ENCODE data around the gene DNAJC7.

Gene DNAJC7

DNA sequence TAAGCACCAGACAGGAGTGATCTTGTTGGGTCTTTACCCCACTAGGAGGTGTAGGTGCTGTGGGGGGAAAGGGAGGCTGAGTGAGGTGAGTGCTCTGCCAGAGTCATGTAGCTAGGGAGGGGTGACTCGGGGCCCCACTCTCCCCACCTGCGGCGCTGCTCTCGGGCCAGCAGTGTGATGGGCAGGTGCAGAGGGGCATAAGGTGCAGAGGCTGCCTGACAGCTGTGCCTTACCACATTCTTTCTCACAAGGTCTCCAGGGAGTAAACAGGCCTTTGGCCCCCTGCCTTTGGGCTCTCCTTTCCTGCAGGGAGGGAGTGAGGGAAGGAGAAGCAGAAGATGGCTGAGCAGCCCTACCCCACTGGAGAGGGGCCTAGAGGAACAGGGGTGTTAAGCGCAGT, 55.1 kb downstream of the DNAJC7 start:
- Histone ChIP-seq H3K36me3 (ENCODE audit: insufficient read depth, low read length) (no peaks in the 10 kb centered on the region), H3K9ac (ENCODE audit: low read length) (no peak overlapping the region), H3K4me3 (ENCODE audit: low read depth in 1 of 2, low read length in 2 of 2) (no peak overlapping the region), H3K27ac (ENCODE audit: low read depth, low read length) (no peak overlapping the region), H3K4me1 (ENCODE audit: insufficient read depth, low read length) (peaks cover 18% of the 10 kb centered on the region), H3K9me3 (ENCODE audit: low read length) (no peaks in the 10 kb centered on the region), H3K27me3 (ENCODE audit: control insufficient read depth in 1 of 2, insufficient read depth in 2 of 2, low read length in 2 of 2) (no peaks in the 10 kb centered on the region)

GRCh38 chr17:41959336-41960095, 57.7 kb downstream of the DNAJC7 start:
- H3K4me1 ChIP-seq (ENCODE audit: insufficient read depth, low read length) = peaks cover 7% of the 10 kb centered on the region
- no peaks in the 10 kb centered on the region for H3K36me3 ChIP-seq (ENCODE audit: insufficient read depth, low read length)
- no peaks in the 10 kb centered on the region for H3K9me3 ChIP-seq (ENCODE audit: low read length)
- H3K27me3 ChIP-seq (ENCODE audit: control insufficient read depth in 1 of 2, insufficient read depth in 2 of 2, low read length in 2 of 2) = no peaks in the 10 kb centered on the region
- H3K4me3 ChIP-seq (ENCODE audit: low read depth in 1 of 2, low read length in 2 of 2) = no peak overlapping the region
- no peak overlapping the region for H3K27ac ChIP-seq (ENCODE audit: low read depth, low read length)
- no peak overlapping the region for H3K9ac ChIP-seq (ENCODE audit: low read length)

DNA sequence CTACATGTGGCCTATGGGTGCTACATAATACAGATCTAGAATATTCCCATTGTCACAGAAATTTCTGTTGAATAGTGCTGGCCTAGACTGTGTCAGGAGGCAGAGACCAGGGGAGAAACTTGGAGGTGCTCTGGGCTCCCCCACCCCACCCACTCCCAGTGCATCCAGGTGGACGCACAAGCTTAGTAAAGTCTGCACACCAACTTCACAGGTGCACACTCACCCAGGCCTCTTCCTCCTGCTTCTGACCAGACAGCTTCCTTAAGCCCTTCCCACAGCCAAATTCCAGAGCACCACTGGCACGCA, 58.3 kb downstream of the DNAJC7 start:
- Histone ChIP-seq H3K27ac (ENCODE audit: low read depth, low read length) (no peak overlapping the region), H3K36me3 (ENCODE audit: insufficient read depth, low read length) (no peaks in the 10 kb centered on the region), H3K9me3 (ENCODE audit: low read length) (no peaks in the 10 kb centered on the region), H3K4me3 (ENCODE audit: low read depth in 1 of 2, low read length in 2 of 2) (no peak overlapping the region), H3K4me1 (ENCODE audit: insufficient read depth, low read length) (peaks cover 7% of the 10 kb centered on the region), H3K9ac (ENCODE audit: low read length) (no peak overlapping the region), H3K27me3 (ENCODE audit: control insufficient read depth in 1 of 2, insufficient read depth in 2 of 2, low read length in 2 of 2) (no peaks in the 10 kb centered on the region)

DNA sequence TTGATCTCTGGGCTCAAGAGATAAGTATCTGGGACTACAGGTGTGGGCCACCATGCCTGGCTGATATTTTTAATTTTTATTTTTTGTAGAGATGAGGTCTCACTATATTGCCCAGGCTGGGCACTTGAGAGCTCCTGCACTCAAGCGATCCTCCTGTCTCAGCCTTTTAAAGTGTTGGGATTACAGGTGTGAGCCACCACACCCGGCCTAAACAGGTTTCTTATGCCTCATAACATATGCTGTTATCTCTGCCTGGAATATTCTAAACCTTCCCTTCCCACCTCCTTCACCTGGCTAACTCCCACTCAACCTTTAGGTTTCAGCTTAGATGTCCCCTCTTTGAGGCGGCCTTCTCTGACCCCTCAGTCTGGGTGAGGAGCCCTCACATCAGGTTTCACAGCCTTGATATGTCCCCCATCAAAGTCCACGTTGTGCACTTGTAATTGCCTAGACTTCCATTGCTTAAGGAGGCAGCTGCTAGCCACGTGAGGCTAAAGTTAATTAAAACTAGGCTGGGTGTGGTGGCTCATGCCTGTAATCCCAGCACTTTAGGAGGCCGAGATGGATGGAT, 59.3 kb downstream of the DNAJC7 start:
- Histone ChIP-seq H3K27ac (ENCODE audit: low read depth, low read length) (no peak overlapping the region), H3K4me1 (ENCODE audit: insufficient read depth, low read length) (peaks cover 5% of the 10 kb centered on the region), H3K9ac (ENCODE audit: low read length) (no peak overlapping the region)

GRCh38 chr17:41957031-41957868, 60.0 kb downstream of the DNAJC7 start:
- Histone ChIP-seq H3K9ac (ENCODE audit: low read length) (no peak overlapping the region), H3K4me1 (ENCODE audit: insufficient read depth, low read length) (no peaks in the 10 kb centered on the region), H3K27ac (ENCODE audit: low read depth, low read length) (no peak overlapping the region), H3K36me3 (ENCODE audit: insufficient read depth, low read length) (no peaks in the 10 kb centered on the region), H3K9me3 (ENCODE audit: low read length) (no peaks in the 10 kb centered on the region), H3K4me3 (ENCODE audit: low read depth in 1 of 2, low read length in 2 of 2) (no peak overlapping the region), H3K27me3 (ENCODE audit: control insufficient read depth in 1 of 2, insufficient read depth in 2 of 2, low read length in 2 of 2) (no peaks in the 10 kb centered on the region)

More for the DNA sequence above, 59.3 kb downstream of the DNAJC7 start:
- Histone ChIP-seq H3K4me3 (ENCODE audit: low read depth in 1 of 2, low read length in 2 of 2) (no peak overlapping the region), H3K9me3 (ENCODE audit: low read length) (no peaks in the 10 kb centered on the region), H3K27me3 (ENCODE audit: control insufficient read depth in 1 of 2, insufficient read depth in 2 of 2, low read length in 2 of 2) (no peaks in the 10 kb centered on the region), H3K36me3 (ENCODE audit: insufficient read depth, low read length) (no peaks in the 10 kb centered on the region)

DNA sequence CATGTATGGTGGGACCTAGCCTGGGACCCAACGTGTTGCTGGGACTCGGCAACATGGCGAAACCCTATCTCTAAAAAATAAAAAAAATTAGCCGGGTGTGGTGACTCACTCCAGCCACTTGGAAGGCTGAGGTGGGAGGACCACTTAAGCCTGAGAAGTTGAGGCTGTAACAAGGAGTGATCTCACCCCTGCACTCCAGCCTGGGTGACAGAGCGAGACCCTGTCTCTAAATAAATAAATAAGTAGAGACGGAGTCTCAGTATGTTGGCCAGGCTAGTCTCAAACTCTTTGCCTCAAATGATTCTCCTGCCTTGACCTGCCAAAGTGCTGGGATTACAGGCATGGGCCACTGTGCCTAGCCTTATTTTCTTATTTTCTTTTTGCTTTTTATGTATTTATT, 60.7 kb downstream of the DNAJC7 start:
- H3K27ac ChIP-seq (ENCODE audit: low read depth, low read length) = no peak overlapping the region
- H3K4me1 ChIP-seq (ENCODE audit: insufficient read depth, low read length) = no peaks in the 10 kb centered on the region
- no peaks in the 10 kb centered on the region for H3K27me3 ChIP-seq (ENCODE audit: control insufficient read depth in 1 of 2, insufficient read depth in 2 of 2, low read length in 2 of 2)
- no peak overlapping the region for H3K4me3 ChIP-seq (ENCODE audit: low read depth in 1 of 2, low read length in 2 of 2)
- H3K9me3 ChIP-seq (ENCODE audit: low read length) = no peaks in the 10 kb centered on the region
- H3K9ac ChIP-seq (ENCODE audit: low read length) = no peak overlapping the region
- H3K36me3 ChIP-seq (ENCODE audit: insufficient read depth, low read length) = no peaks in the 10 kb centered on the region

DNA sequence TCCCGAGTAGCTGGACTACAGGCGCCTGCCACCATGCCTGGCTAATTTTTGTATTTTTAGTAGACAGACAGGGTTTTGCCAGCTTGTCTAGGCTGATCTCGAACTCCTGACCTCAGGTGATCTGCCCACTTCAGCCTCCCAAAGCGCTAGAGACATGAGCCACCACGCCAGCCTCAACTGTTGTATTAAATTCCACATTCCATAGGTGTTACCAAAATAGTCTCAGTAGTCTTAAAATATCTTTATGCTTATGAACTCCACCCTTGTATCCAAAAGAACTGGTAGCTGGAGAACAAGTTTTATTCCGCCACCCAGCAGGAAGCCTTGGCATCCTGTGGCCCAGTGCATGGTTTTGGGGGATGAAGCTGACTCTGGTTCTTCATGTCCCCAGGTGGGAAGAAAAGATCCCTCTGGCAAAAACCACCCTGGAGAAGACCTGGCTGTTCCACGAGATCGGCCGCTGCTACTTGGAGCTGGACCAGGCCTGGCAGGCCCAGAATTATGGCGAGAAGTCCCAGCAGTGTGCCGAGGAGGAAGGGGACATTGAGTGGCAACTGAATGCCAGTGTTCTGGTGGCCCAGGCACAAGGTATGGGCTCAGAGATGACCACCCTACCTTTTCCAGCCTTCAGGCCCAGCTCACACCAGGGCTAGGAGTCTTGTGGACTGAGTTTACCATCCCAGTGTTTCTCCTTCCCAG, 68.3 kb downstream of the DNAJC7 start:
- Histone ChIP-seq H3K27me3 (ENCODE audit: control insufficient read depth in 1 of 2, insufficient read depth in 2 of 2, low read length in 2 of 2) (no peaks in the 10 kb centered on the region), H3K4me3 (ENCODE audit: low read depth in 1 of 2, low read length in 2 of 2) (no peak overlapping the region), H3K27ac (ENCODE audit: low read depth, low read length) (no peak overlapping the region), H3K9me3 (ENCODE audit: low read length) (no peaks in the 10 kb centered on the region), H3K4me1 (ENCODE audit: insufficient read depth, low read length) (no peaks in the 10 kb centered on the region), H3K9ac (ENCODE audit: low read length) (no peak overlapping the region), H3K36me3 (ENCODE audit: insufficient read depth, low read length) (no peaks in the 10 kb centered on the region)

- no peak overlapping the region for H3K27ac ChIP-seq (ENCODE audit: low read depth, low read length)
Measured at GRCh38 chr17:41944943-41945342, 72.3 kb downstream of the DNAJC7 start.

GRCh38 chr17:41943492-41943891, 73.7 kb downstream of the DNAJC7 start:
- H3K27ac ChIP-seq (ENCODE audit: low read depth, low read length) = no peak overlapping the region
- H3K9me3 ChIP-seq (ENCODE audit: low read length) = no peaks in the 10 kb centered on the region
- H3K36me3 ChIP-seq (ENCODE audit: insufficient read depth, low read length) = peaks cover 5% of the 10 kb centered on the region
- H3K4me3 ChIP-seq (ENCODE audit: low read depth in 1 of 2, low read length in 2 of 2) = no peak overlapping the region
- no peaks in the 10 kb centered on the region for H3K27me3 ChIP-seq (ENCODE audit: control insufficient read depth in 1 of 2, insufficient read depth in 2 of 2, low read length in 2 of 2)
- no peaks in the 10 kb centered on the region for H3K4me1 ChIP-seq (ENCODE audit: insufficient read depth, low read length)
- no peak overlapping the region for H3K9ac ChIP-seq (ENCODE audit: low read length)

More at GRCh38 chr17:41944943-41945342, 72.3 kb downstream of the DNAJC7 start:
- no peaks in the 10 kb centered on the region for H3K4me1 ChIP-seq (ENCODE audit: insufficient read depth, low read length)
- no peaks in the 10 kb centered on the region for H3K36me3 ChIP-seq (ENCODE audit: insufficient read depth, low read length)
- no peaks in the 10 kb centered on the region for H3K9me3 ChIP-seq (ENCODE audit: low read length)
- no peak overlapping the region for H3K9ac ChIP-seq (ENCODE audit: low read length)
- H3K27me3 ChIP-seq (ENCODE audit: control insufficient read depth in 1 of 2, insufficient read depth in 2 of 2, low read length in 2 of 2) = no peaks in the 10 kb centered on the region
- H3K4me3 ChIP-seq (ENCODE audit: low read depth in 1 of 2, low read length in 2 of 2) = no peak overlapping the region

DNA sequence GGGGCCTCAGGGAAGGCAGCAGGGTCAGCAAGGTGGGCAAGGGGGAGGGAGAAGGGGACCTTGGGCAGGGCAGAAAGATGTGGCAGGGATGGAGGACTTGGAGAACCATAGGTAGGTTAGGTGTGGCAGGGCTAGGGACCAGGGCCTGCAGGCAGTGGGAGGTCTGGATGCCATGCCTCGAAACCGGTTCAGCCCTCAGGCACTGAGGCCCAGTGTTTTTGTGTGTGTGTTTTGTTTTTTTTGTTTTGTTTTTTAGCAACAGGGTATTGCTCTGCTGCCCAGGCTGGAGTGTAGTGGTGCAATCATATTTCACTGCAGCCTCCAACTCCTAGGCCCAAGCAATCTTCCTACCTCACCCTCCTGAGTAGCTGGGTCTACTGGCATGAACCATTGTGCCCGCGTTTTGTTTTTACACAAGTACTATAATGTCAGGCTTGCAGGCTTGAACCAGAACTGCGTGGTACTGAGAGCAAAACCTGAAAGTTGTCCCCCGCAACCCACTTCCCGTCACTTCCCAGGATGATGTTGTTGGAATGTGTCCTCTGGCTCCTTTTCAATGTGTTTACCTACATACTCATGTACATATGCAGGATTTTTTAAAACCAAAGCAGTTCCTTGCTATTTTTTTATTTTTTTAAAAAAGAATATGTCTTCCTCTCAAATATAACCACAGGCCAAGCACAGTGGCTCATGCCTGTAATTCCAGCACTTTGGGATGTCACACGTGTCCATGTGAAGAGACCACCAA, 74.4 kb downstream of the DNAJC7 start:
- H3K9me3 ChIP-seq (ENCODE audit: low read length) = no peaks in the 10 kb centered on the region
- no peaks in the 10 kb centered on the region for H3K4me1 ChIP-seq (ENCODE audit: insufficient read depth, low read length)
- H3K9ac ChIP-seq (ENCODE audit: low read length) = no peak overlapping the region
- no peak overlapping the region for H3K27ac ChIP-seq (ENCODE audit: low read depth, low read length)
- H3K4me3 ChIP-seq (ENCODE audit: low read depth in 1 of 2, low read length in 2 of 2) = no peak overlapping the region
- peaks cover 7% of the 10 kb centered on the region for H3K36me3 ChIP-seq (ENCODE audit: insufficient read depth, low read length)
- H3K27me3 ChIP-seq (ENCODE audit: control insufficient read depth in 1 of 2, insufficient read depth in 2 of 2, low read length in 2 of 2) = no peaks in the 10 kb centered on the region

DNA sequence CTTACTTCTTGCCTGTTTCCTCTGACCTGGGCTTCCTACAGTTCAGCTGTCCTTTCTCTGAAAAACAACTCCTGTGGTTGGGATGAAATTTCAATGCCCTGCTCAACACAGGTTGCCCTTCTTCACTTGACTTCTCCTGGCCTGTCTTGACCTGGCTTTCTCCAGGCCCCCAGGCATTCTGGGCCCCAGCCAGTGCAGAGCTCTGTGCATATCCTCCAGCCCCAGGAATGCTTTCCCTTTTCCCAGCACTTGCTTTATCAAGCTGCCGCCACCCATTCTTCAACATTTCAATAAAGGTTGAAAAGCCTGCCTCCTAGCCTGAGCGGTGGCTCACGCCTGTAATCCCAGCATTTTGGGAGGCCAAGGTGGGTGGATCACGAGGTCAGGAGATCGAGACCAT, 76.1 kb downstream of the DNAJC7 start:
- no peaks in the 10 kb centered on the region for H3K27me3 ChIP-seq (ENCODE audit: control insufficient read depth in 1 of 2, insufficient read depth in 2 of 2, low read length in 2 of 2)
- H3K36me3 ChIP-seq (ENCODE audit: insufficient read depth, low read length) = peaks cover 15% of the 10 kb centered on the region
- no peak overlapping the region for H3K27ac ChIP-seq (ENCODE audit: low read depth, low read length)
- no peak overlapping the region for H3K4me3 ChIP-seq (ENCODE audit: low read depth in 1 of 2, low read length in 2 of 2)
- H3K9ac ChIP-seq (ENCODE audit: low read length) = no peak overlapping the region
- H3K9me3 ChIP-seq (ENCODE audit: low read length) = no peaks in the 10 kb centered on the region
- H3K4me1 ChIP-seq (ENCODE audit: insufficient read depth, low read length) = no peaks in the 10 kb centered on the region
